Panc1 (cell line): ENCODE data around the gene CYBA.

ENCODE experiments used
- POLR2AphosphoS5 ChIP-seq: IDR thresholded peaks from 2 replicates; pipeline ENCODE4 v1.6.1; 2012; ENCODE audit warnings: mild to moderate bottlenecking, low read depth, low read length, moderate library complexity
- SIN3A ChIP-seq: IDR thresholded peaks from 2 replicates; pipeline ENCODE4 v1.6.1; 2012; ENCODE audit warnings: low read depth, mild to moderate bottlenecking, low read length, moderate library complexity, borderline replicate concordance; ENCODE audit not compliant: insufficient read depth

- TF ChIP-seq SIN3A (no peak), POLR2AphosphoS5 (no peak)
These were observed 18.8 kb downstream of the CYBA start for GRCh38 chr16:88631920-88632586.
